ENCODE data around the gene DUSP18.
"Not testable (repeated sequence)": the region's sequence is repeated elsewhere in the genome, so short reads cannot be mapped to it uniquely, and the experiment has no call there.

Gene DUSP18

GRCh38 chr22:30667494-30668385 lies at the start of gene DUSP18:
Gene DUSP18, minus strand, starts transcription at chr22:30667875. Its CDS starts 3,872 bp downstream, at chr22:30664003.
- peak; percentile 47 for DNase-seq

- DNase-seq, result no peak
These were observed 46.4 kb upstream of the DUSP18 start for GRCh38 chr22:30714062-30714461.

- no peak for DNase-seq
These were observed 44.4 kb upstream of the DUSP18 start for GRCh38 chr22:30712094-30712493.

- not testable (repeated sequence) for DNase-seq
These were observed 42.3 kb upstream of the DUSP18 start for GRCh38 chr22:30709980-30710379.

- DNase-seq, result peak; percentile 92
These were observed 38.3 kb upstream of the DUSP18 start for GRCh38 chr22:30705710-30706651.

GRCh38 chr22:30704978-30705377 lies 37.3 kb upstream of the DUSP18 start:
- no peak for DNase-seq

- DNase-seq, result no peak
These were observed 35.2 kb upstream of the DUSP18 start for GRCh38 chr22:30702856-30703255.

- no peak for DNase-seq
These were observed 34.2 kb upstream of the DUSP18 start for GRCh38 chr22:30701872-30702271.

- DNase-seq, result no peak
These were observed 30.3 kb upstream of the DUSP18 start for GRCh38 chr22:30697975-30698374.

GRCh38 chr22:30695871-30696655 lies 28.4 kb upstream of the DUSP18 start:
- DNase-seq, result no peak

- DNase-seq, result no peak
These were observed 27.7 kb upstream of the DUSP18 start for GRCh38 chr22:30695351-30695851.

- DNase-seq, result no peak
These were observed 27.1 kb upstream of the DUSP18 start, which contains the start of gene OSBP2 for GRCh38 chr22:30694640-30695350. Gene OSBP2, plus strand, starts transcription at chr22:30694874. Its CDS starts 36 bp downstream, at chr22:30694910.

GRCh38 chr22:30694171-30694639 lies 26.5 kb upstream of the DUSP18 start:
- DNase-seq, result peak; percentile 19

- DNase-seq, result no peak
These were observed 23.5 kb upstream of the DUSP18 start for GRCh38 chr22:30691204-30691603.

GRCh38 chr22:30689622-30690021 lies 21.9 kb upstream of the DUSP18 start:
- no peak for DNase-seq

GRCh38 chr22:30687358-30687757 lies 19.7 kb upstream of the DUSP18 start:
- no peak for DNase-seq

- no peak for DNase-seq
These were observed 17.5 kb upstream of the DUSP18 start for GRCh38 chr22:30685178-30685577.

GRCh38 chr22:30681831-30682230 lies 14.2 kb upstream of the DUSP18 start:
- DNase-seq, result no peak

- DNase-seq, result no peak
These were observed 13.5 kb upstream of the DUSP18 start for GRCh38 chr22:30680991-30681770.

GRCh38 chr22:30679895-30680690 lies 12.4 kb upstream of the DUSP18 start:
- not testable (repeated sequence) for DNase-seq
